Activated CD4-positive, alpha-beta T cell treated with anti-CD3 and anti-CD28 coated beads for 24 hours (primary cell): ENCODE measurements around the gene RHBDF2.

Source experiments
- DNase-seq, 2 donors: peaks; one replicate each; pipeline ENCODE4 v3.0.0-alpha.2; 2020; ENCODE audit warnings: low read depth in 2 of 2

Gene RHBDF2

DNA sequence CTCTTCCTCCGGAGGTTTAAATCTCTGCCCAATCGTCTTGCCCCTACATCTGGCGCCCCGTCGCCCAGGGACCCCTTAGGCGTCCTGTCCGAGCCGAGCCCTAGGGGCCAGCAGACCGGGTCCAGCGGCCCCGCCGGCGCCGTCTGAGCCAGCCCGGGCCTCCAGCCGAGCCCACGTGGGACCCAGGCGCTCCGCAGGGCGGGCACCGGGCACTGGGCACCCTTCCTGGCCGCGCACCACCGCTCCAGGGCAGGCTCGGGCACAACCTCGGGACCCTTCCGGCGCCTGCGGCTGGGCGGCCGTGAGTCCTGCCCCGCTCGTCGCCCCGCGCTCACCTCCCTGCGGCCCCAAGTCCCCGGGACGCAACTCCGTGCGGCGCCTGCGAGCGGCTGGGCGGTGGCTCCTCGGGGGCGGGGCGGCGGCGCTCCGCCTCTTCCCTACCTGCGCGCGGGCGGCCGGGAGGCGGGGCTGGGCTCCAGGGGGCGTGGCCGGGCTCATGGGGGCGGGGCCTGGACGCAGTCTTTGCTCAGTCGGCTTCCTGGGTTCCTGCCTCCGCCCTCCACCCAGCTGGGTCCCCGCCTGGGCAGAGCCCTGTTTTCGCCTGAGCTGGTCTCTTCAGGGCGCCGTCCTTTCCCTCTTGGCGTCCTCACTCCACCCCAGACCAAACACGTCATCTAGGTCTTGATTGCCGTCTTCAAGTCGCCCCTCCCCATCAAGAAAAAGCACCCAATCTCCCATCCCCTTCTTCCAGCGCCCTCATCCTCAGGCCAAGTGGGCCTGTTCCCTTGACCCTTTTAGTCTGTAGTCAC is at the start of gene RHBDF2:
Gene RHBDF2 (minus strand): TSS at position 406 of the 809 bp plus-strand sequence. CDS start 19,899 bp downstream, outside the sequence.
- peak; percentile 96 to 98 for DNase-seq

DNA sequence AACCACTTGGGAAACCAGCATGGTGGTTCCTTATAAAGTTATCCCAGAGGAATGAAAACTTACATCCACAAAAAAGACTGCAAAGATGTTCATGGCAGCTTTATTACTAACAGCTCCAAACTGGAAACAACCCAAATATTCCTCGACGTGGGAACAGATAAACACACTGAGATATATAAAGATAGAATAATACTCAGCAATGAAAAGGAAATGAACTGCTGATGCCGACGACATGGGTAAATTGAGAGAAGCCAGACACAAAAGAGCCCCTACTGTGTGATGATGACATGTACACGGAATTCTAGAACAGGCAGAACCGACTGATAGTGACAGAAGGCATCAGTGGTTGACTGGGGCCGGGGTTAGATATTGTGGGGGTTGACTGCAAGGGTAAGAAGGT is 48.3 kb upstream of the RHBDF2 start:
- no peak for DNase-seq

DNA sequence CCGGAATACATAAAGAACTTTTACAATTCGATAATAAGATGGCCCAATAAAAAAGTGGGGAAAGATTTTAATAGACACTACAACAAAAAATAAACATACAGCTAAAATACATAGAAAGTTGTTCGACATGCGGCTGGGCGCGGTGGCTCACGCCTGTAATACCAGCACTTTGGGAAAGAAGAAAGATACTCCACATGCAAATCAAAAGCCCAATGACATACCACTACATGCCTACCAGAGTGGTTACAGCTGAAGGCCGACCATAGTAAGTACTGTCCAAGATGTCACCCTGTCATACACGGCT is 47.9 kb upstream of the RHBDF2 start:
- no peak for DNase-seq

DNA sequence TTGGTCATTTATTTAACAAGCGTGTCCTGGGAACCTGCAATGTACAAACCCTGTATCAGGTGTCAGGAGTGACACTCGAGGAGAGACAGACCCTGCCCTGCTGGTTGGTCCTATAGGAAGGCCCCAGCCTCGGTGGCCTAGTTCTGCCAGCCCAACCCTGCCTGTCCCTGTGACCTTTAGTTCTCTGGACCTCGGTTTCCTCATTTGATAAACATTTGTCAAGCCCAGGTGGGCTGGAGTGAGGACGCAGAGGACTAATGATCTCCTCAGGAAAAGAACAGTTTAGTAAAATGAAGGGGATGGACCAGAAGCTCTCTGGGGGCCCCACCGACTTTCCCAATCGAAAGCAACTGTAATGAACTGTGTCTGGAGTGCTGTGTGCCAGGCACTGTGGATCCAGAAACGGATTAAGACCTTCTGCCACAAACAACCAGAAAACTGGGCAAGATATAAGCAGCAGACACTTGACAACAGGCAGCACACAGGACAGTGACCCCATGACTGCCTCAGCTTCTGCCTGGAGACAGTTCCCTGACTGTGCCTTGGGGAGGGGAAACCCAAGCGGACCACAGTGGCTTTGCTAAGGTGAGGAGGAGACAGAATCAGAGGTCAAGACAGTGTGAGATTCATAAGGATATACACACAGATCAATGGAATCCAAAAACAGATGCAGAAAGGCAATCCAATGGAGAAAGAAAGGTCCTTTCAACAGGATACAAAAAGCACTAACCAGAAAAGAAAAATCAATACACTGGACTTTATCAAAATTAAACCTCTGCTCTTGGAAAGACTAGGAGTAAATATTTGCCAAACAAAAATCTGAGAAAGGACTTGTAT is 47.4 kb upstream of the RHBDF2 start:
- no peak for DNase-seq

DNA sequence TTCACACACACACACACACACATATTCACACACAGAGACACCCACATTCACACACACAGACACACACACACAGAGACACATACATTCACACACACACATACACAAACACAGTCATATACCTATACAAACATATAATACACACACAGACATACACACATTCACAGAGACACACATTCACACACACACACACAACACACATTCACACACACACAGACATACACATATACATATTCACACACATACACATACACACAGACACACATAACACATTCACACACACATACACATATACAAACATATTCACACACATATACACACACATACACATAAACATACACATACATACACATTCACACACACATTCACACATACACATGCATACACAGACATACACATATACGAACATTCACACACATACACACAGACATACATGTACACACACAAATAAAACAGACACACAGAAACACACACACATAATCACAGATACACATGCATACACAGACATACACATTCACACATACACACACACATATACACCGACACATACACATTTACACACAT is 46.5 kb upstream of the RHBDF2 start:
- no peak for DNase-seq

DNA sequence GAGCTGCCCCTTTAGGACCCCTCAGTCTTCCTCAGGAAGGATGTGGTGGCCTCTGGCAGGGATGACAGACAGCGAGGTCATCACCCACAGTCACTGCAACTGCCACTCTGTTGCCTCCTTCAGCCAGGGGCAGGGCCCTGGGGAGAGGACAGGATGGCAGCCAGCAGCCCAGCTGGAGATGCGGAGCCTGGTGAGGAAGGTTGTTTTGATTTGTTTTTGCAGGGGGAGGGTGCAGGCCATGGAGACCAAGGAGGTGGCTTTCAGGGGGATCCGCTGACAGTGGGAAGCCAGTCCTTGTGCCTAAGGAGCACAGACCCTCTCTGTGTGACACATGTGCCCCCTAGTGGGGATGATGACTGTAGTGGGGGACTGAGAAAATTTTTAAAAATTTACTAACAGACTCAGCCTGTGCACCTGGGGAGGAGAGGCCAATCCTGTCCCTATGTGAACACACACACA is 46.0 kb upstream of the RHBDF2 start:
- no peak for DNase-seq

DNA sequence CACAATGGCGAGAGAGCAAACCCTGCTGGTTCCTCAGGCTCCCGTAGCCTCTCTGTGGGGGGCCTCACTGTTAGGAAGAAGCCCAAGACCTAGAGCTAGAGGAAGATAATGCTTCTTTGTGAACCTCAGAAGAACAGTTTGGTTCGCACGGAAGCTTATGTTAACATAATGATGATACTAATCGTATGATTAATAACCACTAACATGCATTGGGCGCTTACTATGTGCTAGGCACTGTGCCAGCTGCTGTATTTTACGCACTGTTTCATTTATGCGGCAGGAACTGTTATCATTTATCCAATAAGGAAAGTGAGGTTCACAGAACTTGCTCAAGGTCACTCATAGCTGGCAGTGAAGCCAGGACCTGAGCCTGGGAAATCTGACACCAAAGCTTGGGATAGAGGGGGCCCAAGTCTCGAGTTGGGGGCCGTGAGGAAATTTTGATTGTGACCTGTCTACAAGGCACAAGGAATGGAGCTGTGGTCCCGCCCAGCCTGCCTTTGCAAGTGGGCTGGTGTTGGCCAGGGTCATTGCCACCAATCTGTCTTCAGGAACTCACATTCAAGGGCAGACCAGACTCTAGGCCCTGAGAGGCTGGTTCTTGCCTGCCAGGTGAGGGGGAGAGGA is 45.4 kb upstream of the RHBDF2 start:
- no peak for DNase-seq

DNA sequence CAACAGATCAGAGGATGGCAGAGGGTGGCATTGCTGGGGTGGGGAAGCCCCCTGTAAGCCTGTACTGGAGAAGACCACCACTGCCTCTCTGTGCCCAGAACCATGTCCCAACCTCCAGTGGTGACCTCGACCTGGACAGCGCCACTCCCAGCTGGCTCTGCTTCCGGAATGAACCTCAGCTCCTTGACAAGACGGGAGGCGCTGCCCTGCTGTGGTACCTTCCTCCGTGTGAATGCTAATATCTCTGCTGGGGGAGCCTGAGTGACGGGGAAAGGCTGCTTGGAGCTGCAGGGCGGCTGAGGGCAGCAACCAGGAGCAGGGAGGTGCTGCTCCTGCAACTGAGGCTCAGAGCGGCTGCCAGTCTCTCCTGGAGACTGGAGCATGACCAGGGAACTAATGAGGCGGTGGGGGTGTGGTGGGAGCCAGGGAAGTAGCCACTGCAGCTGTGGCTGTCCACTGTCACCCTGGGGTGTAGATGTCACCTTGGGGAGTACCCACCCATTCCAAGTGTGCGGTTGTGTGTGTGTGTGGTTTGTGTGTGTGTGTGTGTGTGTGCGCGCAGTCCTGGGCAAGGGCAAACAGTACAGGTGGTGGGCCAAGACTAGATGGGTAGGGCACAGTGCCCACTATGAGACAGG is 44.8 kb upstream of the RHBDF2 start:
- no peak for DNase-seq

DNA sequence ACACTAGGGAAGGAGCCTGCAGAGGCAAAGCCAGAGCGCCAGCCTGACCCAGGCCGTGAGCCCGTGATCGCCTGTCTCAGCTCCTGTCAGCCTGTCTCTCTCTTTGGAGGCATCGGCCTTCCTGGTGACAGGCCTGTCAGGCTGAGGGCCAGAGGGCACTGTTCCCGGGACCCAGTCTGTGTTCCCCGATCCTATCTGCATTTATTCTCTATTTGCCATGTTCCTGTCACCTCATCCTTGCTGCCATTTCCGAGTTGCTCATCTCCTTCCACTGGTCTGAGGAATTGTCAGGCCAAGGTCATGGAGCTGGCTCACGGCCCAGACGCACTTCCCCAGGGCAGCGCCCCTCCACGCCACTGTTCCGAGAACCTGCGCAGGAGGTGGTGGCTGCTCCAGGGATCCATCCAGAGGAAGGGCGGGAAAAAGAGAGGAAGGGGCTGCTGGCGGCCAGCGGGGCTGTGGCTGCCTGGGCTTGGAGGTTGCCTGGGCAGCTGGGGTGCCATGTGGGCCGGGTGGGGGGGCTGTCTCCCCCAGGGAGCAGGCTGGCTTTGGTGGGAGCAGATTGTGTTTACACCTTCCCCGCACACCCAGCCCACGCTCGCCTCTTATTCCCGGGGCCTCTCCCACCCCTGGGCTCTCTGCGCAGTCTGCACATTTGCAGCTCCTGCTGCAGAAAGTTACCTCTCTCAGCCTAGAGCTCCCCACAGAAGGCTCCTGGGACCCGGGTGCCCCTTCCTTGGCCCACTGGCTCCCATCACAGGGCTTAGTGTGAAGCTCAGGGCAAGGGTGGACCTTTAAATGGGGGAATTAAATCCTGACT is 43.5 kb upstream of the RHBDF2 start:
- DNase-seq, result no peak

DNA sequence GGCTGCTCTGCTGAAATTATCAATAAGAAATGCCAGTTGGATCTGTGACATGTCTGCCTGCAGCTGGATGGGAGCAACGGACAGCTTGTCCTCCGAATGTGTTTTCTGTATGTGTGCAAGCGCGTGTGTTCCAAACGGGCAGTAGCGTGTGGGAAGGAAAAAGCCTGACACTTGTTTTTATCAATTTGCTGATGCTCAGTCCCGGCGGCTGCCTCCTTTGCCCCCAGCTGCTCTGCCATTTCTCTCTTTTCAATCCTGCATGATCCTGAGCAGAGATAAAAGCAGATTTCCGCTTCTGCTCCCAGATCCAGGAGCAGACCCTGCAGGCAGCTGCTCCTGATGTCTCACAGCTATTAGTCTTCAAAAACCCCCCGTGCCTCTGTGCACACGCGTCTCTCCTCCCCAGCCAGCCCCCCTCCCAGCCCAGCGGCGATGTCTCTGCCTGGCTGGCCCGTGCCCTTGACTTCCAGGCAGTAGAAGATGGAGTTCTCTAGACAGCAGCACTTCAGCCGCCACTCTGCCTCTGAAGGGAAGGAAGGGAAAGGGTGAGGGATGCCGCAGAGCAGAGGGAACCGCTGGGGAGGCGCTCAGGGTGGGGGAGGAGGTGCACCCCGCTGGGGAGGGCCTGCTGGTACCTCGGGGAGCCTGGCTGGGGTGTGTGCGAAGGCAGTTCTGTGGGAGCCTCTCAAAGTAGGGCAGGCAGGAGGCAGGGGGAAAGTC is 42.8 kb upstream of the RHBDF2 start:
- DNase-seq, result no peak

DNA sequence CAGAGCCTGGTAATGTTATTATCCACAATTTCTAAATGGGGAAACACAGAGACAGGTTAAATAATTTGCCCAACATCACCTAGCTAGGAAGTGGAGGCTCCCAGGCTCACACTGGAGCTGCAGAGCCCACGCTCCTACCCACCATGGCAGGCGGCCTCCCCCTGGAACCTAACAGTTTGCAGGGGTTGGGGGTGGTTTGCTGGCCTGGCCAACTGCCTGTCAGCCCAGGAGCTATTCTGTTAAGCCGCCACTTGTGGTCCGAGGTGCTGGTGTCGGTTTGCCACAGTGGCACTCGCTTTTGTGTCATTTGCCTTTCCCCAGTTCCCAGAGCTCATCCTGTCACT is 42.2 kb upstream of the RHBDF2 start:
- no peak for DNase-seq

DNA sequence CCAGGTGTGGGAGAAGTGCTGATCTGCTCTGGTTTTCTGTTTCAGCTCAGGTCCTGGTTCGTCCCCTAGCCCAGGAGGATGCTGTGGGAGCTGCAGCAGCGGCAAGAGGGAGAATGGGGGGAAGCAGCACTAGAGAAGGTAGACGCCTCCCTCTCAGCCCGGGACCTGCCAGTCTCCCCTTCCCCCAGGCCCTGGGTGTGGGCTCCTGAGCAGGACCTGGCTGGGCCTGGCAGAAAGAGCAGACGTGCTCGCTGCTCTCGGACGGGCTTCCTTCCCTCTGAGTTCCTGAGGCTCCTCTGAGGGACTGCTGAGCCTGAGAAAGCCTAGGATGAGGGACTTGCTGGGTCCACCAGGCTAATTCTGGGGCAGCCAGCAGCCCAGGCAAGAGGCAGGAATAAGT is 41.8 kb upstream of the RHBDF2 start:
- DNase-seq, result no peak

DNA sequence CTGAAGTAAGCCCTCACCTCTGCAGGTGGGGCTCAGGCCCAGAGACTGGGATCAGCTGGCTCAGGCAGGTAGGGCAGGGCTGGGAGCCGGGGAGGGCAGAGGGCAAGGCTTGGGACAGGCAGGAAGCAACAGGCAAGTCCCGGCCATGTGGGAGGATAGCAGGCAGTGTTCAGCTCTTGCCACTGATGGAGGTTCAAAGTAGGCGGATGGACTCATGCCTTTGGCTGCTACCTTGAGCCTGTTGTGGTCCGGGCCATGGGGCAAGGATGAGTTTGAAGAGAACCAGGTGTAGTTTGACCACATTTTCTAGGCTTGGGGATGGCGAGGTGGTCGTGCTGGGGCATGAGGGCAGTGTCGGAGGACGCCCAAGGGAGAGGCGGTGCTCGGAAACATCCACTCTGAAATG is 41.3 kb upstream of the RHBDF2 start:
- DNase-seq, result no peak

DNA sequence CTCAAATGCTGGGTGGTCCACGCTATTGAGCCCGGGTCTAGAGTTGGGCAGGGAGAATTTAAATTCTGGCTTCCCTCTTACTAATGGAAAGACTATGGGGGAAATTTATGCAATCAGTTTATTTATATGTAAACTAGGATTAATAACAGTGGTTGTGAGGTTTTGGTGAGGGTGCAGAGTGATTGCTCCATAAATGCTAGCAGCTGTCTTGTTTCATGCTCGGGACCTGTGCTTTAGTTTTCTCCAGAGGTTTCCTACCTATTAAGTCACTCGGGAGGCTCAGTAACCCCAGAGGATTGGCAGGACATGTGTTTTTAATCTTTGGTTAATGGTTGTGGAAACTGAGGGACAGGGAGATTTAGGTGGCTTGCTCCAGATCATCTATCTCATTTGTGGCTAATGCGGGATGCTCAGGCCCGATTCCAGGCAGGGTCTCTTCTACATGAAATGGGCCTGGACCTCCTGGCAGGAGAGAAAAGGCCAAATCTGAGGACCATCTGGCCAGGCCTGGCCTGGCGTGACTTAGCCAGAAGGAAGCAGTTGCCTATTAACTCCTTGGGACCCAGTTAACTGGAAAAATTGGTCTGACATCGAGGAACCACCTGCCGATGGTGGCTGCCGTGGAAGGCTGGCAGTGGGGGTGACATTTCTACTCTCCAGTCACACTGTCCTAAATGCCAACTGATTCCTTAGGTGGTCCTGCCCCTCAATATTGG is 40.7 kb upstream of the RHBDF2 start:
- no peak for DNase-seq

DNA sequence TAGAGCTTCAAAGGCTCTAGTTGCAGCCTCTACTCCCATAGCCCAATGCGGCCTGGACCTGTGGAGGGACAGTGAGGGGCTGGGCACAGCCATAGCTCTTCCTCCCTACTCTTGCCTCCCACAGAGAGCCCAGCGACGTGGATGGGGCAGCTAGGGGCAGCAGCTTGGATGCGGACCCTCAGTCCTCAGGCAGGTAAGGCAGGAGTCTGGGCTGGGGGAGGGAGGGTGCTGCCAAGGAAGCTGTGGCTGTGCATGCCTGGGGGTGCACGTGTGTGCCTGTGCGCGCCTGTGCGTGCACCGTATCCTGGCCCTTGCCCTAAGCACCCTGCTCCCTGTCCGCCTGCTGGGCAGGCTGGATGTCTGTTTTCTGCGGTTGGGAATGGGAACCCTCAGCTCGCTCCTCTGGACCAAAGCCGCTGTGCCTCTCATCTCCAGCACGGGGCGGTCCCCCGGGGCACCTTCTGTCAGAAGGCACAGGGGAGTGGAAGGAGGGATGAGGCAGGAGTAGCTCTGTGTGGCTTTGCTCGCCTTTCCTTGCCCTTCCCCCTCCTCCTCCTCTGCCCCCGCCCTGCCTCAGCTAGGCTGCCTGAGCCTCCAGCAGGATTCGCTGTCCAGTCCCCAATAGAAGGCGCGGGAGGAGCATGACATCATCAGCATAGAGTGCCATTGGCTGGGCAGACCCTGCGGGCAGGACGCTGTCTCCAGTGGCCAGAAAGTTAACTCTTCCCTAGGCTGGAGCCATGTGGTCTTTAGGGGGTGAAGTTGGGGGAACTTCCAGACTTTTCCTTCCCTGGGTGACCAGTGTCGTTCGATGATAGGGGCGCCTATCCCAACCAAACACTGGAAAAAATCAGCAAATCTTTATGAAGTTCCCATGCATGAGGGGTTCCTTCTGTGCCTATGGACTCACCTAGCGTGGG is 39.4 kb upstream of the RHBDF2 start:
- DNase-seq, result no peak

DNA sequence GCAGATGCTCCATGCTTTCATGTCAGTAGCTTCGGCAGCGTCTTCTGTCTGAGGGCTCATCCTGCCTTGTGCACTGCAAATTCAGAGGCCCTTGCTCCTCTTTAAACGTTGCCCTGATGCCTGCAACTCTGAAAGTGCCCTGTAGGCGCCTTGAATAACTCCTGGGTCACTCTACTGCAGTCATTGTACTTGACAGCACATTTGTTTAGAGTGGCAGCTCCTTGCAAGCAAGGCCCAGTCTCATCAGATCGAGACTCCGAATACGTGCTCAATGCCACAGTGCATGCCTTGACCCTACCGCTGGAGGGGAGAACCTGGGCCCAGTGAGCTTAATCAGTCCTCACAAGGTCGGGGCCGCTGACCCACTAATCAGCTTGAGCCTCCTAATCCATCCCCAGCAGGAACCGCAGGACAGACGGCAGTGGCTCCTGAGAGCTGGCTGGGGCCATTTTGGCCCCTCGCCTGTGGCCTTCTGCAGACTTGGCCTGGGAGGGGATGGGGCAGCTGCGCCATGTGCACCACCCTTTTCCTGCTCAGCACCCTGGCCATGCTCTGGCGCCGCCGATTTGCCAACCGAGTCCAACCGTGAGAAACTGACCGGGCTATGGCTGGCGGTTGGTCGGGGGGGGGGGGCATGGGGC is 38.5 kb upstream of the RHBDF2 start, which contains the start of gene PRCD:
Gene PRCD (plus strand): TSS at position 414 of the 641 bp plus-strand sequence. CDS start 98 bp downstream, at position 512.
- no peak for DNase-seq

DNA sequence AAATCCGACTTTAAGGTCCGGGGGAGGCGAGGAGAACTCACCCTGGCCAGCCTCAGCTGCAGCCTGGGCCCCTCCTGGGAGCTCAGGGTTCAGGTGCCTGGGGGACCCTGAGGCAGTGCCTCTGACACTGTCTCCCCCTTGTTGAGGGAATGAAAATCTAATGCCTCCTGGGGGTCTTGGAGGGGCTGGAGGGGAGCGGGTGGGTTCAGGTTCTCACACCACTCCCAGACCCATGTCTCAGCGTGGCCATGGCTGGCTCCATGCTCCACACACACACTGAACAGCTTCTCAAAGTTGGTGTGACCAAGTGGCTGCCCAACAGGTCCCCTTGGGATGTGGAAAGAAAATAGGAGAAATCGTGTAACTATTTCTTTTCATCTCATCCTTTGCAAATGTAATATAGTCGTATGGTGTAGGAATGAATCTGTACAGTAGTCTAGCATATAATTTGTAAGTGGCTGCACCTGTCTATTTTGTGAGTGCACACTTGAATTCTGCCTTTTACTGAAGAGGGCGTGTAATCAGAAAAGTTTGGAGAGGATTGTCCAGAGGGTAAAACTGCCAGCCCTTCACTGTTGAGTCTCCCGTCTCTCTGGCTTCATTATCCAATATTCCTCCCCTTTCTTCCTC is 37.8 kb upstream of the RHBDF2 start:
- DNase-seq, result no peak
